ENCODE measurements around the gene GAN.

GRCh38 chr16:81273223-81273950 lies 41.4 kb upstream of the GAN start:
- TF ChIP-seq POLR2AphosphoS5 (IDR thresholded peaks at IDR 0.05; ENCODE audit: low read depth, low read length) (no peak), TAF1 (IDR thresholded peaks at IDR 0.05; ENCODE audit: borderline replicate concordance, low read depth, low read length) (no peak), POLR2A (IDR thresholded peaks at IDR 0.05; ENCODE audit: low read depth, low read length) (no peak)
